ENCODE results near the gene TEX38.

- TF ChIP-seq EZH2 (IDR thresholded peaks at IDR 0.05; ENCODE audit: borderline replicate concordance, low read length), result no peak
- no peak for TF ChIP-seq CTCF (conservative IDR thresholded peaks at IDR 0.05 in 1 of 2, IDR thresholded peaks at IDR 0.05 in 1 of 2; ENCODE audit: extremely low read depth in 1 of 2, insufficient read depth in 1 of 2, low read depth in 1 of 2, low read length in 2 of 2)
Observed at GRCh38 chr1:46654012-46654411, 17.6 kb upstream of the TEX38 start.
